HUES48 (cell line): ENCODE results near the gene RASGRF1.

Experiments
- H3K27ac ChIP-seq: one replicate; pipeline ENCODE4 v1.7.0; 2013; ENCODE audit warnings: low read depth, low read length, inconsistent platforms
- H3K27me3 ChIP-seq: 2 replicates; pipeline ENCODE4 v1.6.1; 2013; ENCODE audit warnings: mild to moderate bottlenecking, low read length; ENCODE audit not compliant: control insufficient read depth, insufficient read depth
- H3K36me3 ChIP-seq: 2 replicates; pipeline ENCODE4 v1.6.1; 2013; ENCODE audit warnings: low read length; ENCODE audit not compliant: control insufficient read depth, insufficient read depth
- H3K4me1 ChIP-seq: 2 replicates; pipeline ENCODE4 v1.6.1; 2013; ENCODE audit warnings: mild to moderate bottlenecking, low read length; ENCODE audit not compliant: control insufficient read depth, insufficient read depth
- H3K4me3 ChIP-seq: 2 replicates; pipeline ENCODE4 v1.5.1; 2013; ENCODE audit warnings: mild to moderate bottlenecking, low read depth, low read length
- H3K9ac ChIP-seq: 2 replicates; pipeline ENCODE4 v1.6.1; 2013; ENCODE audit warnings: mild to moderate bottlenecking, low read depth, low read length, moderate library complexity
- H3K9me3 ChIP-seq: 2 replicates; pipeline ENCODE4 v1.6.1; 2013; ENCODE audit warnings: low read length; ENCODE audit not compliant: control insufficient read depth, insufficient read depth

The RASGRF1 gene

DNA sequence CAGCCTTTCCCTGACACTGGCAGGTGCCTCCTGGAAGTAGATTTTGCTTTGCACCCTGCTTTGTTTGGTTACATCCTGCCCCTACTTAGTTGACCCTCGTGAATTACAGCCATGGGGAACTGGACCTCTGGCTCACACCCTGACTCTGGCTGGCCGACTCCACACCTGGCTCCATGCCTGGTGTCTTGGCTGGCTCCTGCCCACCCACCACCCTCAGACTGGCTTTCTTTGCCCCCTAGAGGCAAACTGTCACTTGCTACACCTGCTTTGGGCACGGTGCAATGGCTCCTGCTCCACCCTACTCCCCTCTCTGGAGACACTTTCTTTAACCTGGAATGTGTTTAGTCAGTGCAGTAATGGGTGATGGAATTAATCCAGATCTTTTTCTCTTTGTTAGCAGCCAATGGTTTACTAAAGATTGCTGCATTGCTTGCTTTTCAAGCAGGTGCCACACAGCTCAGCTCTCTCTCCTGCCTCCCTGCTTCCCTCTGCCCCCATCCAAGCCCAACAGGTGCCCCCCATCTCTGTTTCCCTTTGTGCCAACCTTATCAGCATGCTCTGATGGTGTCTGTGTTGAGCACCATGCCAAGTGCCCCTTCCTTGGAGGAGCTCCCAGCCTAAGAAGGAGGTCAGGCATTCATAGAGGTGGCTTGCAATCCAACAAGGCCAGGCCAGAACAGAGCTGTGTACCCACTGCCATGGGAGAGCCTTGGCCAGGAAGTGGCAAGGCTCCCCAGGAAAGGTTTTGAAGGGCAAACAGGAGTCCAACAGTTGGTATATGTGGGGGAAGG is 38.4 kb downstream of the RASGRF1 start:
- Histone ChIP-seq H3K9me3 (no peaks in the 10 kb centered on the region), H3K27ac (no peak overlapping the region), H3K9ac (no peak overlapping the region), H3K36me3 (no peaks in the 10 kb centered on the region), H3K4me1 (no peaks in the 10 kb centered on the region), H3K4me3 (no peak overlapping the region), H3K27me3 (peaks cover 16% of the 10 kb centered on the region)

DNA sequence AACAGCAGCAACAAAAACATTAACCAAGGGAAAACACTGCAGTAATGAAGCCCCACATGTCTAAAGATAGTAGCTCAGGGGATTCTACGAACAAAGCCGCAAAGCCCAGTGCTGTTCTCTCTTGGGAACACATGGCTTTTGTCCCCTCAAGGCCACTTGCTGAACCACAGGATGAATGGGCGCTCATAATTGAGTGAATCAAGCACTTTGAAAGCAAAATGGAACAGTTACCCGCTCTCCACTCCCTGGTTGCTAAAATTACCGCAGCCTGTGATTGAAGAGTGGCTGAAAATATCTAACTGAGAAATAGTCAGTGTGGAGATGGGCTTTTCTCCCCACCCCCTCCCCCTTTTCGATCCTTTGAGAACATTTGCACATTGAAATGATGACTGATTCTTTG is 39.6 kb downstream of the RASGRF1 start:
- Histone ChIP-seq H3K9me3 (no peaks in the 10 kb centered on the region), H3K4me3 (no peak overlapping the region), H3K27ac (no peak overlapping the region)

DNA sequence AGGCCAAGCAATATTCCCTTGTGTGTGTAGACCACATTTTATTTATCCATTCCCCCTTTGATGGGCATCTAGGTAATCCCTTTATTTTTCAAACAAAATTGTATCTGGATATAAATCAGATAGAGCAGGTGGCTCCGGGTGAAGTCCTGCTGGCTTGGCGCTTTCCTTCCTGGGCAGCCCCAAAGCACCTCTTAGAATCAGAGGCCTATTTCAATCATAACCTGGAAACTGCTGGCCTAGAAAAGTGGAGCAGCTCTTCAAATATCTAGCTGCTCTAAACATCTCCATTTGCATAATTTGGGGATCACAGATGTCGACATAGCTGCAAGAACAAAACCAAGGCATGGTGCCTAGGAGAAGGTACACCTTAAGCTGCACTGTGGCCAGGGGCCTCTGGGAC is 40.2 kb downstream of the RASGRF1 start:
- Histone ChIP-seq H3K27me3 (no peaks in the 10 kb centered on the region; the same call in 1 of the 2 replicates), H3K9me3 (no peaks in the 10 kb centered on the region), H3K36me3 (no peaks in the 10 kb centered on the region), H3K4me1 (no peaks in the 10 kb centered on the region), H3K9ac (no peak overlapping the region), H3K27ac (no peak overlapping the region), H3K4me3 (no peak overlapping the region)

More for the DNA sequence above, 39.6 kb downstream of the RASGRF1 start:
- peaks cover 4% of the 10 kb centered on the region; the same call in 1 of the 2 replicates for H3K27me3 ChIP-seq
- no peak overlapping the region for H3K9ac ChIP-seq
- no peaks in the 10 kb centered on the region for H3K4me1 ChIP-seq
- no peaks in the 10 kb centered on the region for H3K36me3 ChIP-seq

DNA sequence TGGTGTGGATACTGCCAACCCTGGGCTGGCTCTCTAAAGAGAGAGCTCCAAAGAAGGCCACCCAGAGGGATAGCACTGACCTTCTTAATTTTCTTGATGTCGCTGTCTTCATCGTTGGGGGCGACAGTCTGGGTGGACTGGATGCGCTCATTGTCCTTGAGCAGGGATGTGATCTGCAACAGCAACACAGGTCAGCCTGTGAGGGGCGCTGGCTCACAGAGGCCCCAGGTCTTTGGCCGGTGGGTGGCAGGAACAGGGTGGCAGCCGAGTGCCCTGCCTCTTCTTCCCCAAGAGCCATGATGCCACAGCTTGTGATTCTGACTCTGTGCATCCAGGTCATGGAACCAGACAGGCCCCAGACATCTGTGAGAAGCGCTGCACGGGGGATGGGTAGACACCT is 41.2 kb downstream of the RASGRF1 start:
- Histone ChIP-seq H3K27ac (no peak overlapping the region), H3K27me3 (no peaks in the 10 kb centered on the region; the same call in 1 of the 2 replicates), H3K4me3 (no peak overlapping the region), H3K4me1 (no peaks in the 10 kb centered on the region), H3K36me3 (no peaks in the 10 kb centered on the region), H3K9ac (no peak overlapping the region), H3K9me3 (no peaks in the 10 kb centered on the region)

DNA sequence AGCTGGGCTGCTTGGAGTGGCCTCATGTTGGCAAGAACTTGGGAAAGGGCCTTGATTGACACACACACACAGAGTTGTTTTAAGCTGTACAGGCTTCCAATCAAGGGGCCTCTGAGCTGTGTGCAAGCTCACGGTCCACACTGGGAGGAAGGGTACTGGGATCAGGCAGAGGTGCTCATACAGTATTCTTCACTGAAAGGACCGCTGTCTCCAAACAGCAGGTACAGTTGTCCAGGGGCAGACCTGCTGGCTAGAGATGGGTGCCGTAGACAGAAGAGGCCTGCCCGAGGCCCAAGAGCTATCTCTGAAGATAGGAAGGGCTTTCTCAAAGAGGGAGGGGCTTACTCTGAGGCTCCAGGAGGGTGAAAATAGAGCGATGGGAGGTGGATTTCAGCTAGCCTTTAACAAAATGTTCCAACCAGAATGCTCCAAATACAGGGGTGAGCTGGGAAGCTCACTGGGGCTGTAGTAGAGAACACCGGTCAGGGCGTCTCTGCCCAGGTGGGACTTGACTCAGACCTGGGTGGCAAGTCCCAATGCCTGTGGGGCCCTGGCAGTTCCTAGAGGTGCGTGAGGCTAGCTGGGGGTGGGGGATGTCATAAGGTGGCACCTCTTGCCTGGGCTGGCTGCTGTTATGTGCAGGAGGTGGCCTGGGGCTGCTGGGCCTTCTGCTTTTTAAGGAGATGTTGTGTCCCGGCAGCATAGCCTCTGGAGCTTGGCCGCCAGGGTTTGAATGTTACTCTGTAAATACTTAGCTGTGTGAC is 42.7 kb downstream of the RASGRF1 start:
- H3K27me3 ChIP-seq = no peaks in the 10 kb centered on the region

DNA sequence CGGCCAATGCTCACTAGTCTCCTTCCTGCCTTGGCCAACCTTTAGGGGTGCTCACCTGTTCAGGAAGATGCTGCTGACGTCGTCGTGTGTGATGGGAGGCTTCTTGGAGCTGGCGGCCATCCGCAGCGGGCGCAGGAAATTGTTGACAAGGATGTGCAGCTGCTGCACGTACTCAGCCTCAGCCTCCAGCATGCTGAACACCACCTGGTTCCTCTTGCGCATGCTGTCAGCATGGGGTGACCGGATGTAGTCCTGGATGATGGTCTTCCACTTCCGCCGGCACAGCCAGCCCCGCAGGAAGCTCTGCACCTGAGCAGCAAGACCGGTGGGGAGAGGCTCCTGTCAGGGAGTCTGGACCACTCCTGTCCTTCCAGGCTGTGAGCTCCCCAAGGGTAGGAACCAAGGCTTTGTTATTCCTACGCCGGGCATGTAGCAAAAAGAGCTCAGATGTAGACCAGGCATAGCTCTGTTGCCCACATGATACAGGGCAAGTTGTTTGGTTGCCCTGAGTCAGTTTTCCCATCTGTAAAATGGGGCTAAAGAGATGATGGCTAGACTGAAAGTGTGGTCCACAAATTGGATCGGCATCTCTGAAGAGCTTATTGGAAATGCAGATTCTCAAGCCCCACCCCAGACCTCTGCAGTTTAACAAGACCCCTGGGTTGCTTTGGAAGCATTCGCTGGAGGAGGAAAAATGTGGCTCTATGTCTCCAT is 43.7 kb downstream of the RASGRF1 start:
- H3K4me1 ChIP-seq = no peaks in the 10 kb centered on the region

More for the DNA sequence above, 42.7 kb downstream of the RASGRF1 start:
- H3K4me3 ChIP-seq = no peak overlapping the region
- H3K4me1 ChIP-seq = no peaks in the 10 kb centered on the region
- H3K27ac ChIP-seq = no peak overlapping the region
- no peaks in the 10 kb centered on the region for H3K36me3 ChIP-seq
- no peak overlapping the region for H3K9ac ChIP-seq
- H3K9me3 ChIP-seq = no peaks in the 10 kb centered on the region

DNA sequence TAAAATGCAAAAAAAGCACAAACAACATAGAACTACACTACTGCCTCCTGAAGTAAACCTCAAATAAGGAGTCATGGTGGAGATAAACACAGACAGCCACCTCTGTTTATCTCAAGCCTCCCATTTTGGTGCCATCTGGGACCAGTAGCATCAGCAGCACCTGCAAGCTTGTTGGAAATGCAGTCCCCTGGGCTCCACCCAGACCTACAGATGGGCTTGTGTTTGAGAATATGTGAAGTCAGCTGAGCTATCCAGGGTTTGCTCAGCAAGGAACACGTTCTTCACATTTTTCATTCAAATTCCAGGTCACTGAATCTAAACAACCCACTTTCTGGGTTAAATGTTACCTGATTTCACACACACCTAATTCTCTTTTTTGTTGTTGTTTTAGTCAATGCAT is 45.5 kb downstream of the RASGRF1 start:
- Histone ChIP-seq H3K27ac (no peak overlapping the region), H3K9me3 (no peaks in the 10 kb centered on the region), H3K4me3 (no peak overlapping the region), H3K36me3 (no peaks in the 10 kb centered on the region), H3K4me1 (no peaks in the 10 kb centered on the region), H3K9ac (no peak overlapping the region), H3K27me3 (no peaks in the 10 kb centered on the region)

More for the DNA sequence above, 43.7 kb downstream of the RASGRF1 start:
- Histone ChIP-seq H3K27ac (no peak overlapping the region), H3K9ac (no peak overlapping the region), H3K27me3 (no peaks in the 10 kb centered on the region), H3K4me3 (no peak overlapping the region), H3K9me3 (no peaks in the 10 kb centered on the region), H3K36me3 (no peaks in the 10 kb centered on the region)

DNA sequence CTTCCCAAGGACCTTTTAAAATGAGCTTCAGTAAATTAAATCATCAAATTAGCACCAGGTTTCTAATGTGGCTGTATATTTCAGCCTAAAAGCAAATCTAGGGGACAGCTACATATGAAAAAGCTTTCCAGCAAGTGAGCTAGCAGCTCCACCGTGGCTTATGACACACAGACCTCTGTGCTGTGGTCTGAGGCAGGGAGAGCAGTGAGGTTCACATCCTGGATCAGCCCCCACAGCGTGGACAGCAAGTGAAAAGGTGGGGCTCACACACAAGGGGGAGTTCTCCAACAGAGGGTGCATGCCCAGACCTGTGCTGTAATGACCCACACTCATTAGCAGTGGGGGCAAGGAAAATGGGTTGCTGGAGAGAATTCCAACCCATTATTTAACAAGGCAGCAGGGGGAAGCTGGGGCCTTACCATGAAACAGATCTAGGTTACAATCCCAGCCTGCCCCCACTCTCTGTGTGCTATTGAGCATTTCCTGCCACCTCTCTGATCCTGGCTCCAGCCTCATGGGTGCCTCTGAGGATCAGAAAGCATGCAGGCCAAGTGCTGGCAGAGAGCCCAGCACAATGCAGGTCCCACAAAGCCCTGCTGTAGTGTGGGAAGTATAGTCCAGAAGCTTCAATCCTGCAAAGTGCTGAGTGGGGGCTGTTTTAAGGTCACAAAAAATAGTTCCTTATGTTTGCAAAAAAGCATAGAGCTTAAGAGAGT is 48.2 kb downstream of the RASGRF1 start:
- H3K9me3 ChIP-seq = no peaks in the 10 kb centered on the region
- no peak overlapping the region for H3K27ac ChIP-seq
- H3K36me3 ChIP-seq = no peaks in the 10 kb centered on the region
- no peaks in the 10 kb centered on the region for H3K4me1 ChIP-seq
- H3K9ac ChIP-seq = no peak overlapping the region
- H3K4me3 ChIP-seq = no peak overlapping the region
- H3K27me3 ChIP-seq = no peaks in the 10 kb centered on the region

DNA sequence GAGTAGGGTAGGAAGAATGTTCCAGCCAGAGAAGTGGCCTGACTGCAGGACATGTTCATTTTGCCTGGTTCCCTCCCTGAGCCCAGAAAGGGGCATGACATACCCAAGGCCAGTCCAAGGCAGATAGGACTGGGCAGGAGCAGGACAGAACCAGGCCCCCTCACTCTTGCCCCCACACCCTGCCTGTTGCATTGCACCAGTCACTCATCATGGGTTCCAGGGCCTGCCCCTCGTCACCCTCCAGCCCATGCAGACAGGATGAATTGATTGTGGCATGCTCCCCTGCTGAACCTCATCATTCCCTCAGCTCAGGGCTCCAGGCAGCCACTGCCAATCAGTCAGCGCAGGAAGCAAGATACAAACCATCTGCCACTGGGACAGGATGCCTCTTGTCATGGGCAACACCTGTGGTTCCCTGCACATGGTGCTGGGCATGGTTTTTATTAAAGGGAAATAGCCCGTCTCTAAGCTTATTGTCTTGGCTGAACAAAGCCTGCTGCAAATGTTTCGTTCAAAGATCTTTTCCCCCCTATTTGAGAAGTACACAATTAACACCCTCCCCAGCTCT is 48.9 kb downstream of the RASGRF1 start:
- Histone ChIP-seq H3K36me3 (no peaks in the 10 kb centered on the region), H3K27ac (no peak overlapping the region)

DNA sequence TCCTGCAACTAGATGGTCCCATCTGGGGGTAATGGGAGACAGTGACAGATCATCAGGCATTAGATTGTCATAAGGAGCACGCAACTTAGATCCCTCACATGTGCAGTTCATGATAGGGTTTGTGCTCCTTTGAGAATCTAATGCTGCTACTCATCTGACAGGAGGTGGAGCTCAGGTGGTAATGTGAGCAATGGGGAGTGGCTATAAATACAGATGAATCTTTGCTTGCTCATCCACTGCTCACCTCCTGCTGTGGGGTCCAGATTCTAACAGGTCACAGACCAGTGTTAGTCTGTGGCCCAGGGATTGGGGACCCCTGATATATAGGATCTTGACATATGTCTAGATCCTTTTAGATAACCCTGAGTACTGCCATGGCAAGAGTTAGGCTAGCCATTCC is 52.7 kb downstream of the RASGRF1 start:
- H3K36me3 ChIP-seq = no peaks in the 10 kb centered on the region

More for the DNA sequence above, 48.9 kb downstream of the RASGRF1 start:
- Histone ChIP-seq H3K4me3 (no peak overlapping the region), H3K9ac (no peak overlapping the region), H3K9me3 (no peaks in the 10 kb centered on the region), H3K27me3 (no peaks in the 10 kb centered on the region), H3K4me1 (no peaks in the 10 kb centered on the region)

More for the DNA sequence above, 52.7 kb downstream of the RASGRF1 start:
- Histone ChIP-seq H3K9ac (no peak overlapping the region), H3K27ac (no peak overlapping the region), H3K4me1 (peaks cover 9% of the 10 kb centered on the region), H3K9me3 (no peaks in the 10 kb centered on the region), H3K27me3 (peaks cover 6% of the 10 kb centered on the region; the same call in 1 of the 2 replicates), H3K4me3 (no peak overlapping the region)
